Measurements from ENCODE around the gene DESI1. TPM values are rescaled to one million over a fixed set of nuclear protein-coding genes. Genes with fewer than 3 reads are reported as not detected.

The DESI1 gene
- total RNA-seq, 1 experiment from 2014 or later: 59.6 TPM

- H3K27ac Mint-ChIP-seq (ENCODE audit: low read depth, unreplicated experiment): no peak overlapping the region
- intact Hi-C loops (cut with micrococcal nuclease): no loop called here
- BruUV-seq (replicated peaks): no TSS peak
- no peaks in the 10 kb centered on the region for H3K9me3 Mint-ChIP-seq (ENCODE audit: unreplicated experiment)
- ChIA-PET POLR2A (interaction anchor here (1.0 kb wide), 1 partner anchor 11 kb away, joined by 3 read pairs; no protein-coding TSS in a partner anchor), CTCF (no interaction called here)
- peaks cover 4% of the 10 kb centered on the region for H3K4me1 Mint-ChIP-seq (ENCODE audit: insufficient read depth, unreplicated experiment)
- H3K36me3 Mint-ChIP-seq (ENCODE audit: insufficient read depth, unreplicated experiment): peaks cover 17% of the 10 kb centered on the region
- DNase-seq (ENCODE audit: unreplicated experiment): no peak
- H3K27me3 Mint-ChIP-seq (ENCODE audit: insufficient read depth, unreplicated experiment): no peaks in the 10 kb centered on the region
- no peak for TF ChIP-seq CTCF (IDR thresholded peaks at IDR 0.05; ENCODE audit: unreplicated experiment)
- no peak overlapping the region for H3K4me3 Mint-ChIP-seq (ENCODE audit: unreplicated experiment)
These were observed 33.5 kb downstream of the DESI1 start for GRCh38 chr22:41587347-41587723.

- no peak overlapping the region for H3K4me3 Mint-ChIP-seq (ENCODE audit: unreplicated experiment)
- TF ChIP-seq CTCF (IDR thresholded peaks at IDR 0.05; ENCODE audit: unreplicated experiment): no peak
- no peak overlapping the region for H3K27ac Mint-ChIP-seq (ENCODE audit: low read depth, unreplicated experiment)
- H3K36me3 Mint-ChIP-seq (ENCODE audit: insufficient read depth, unreplicated experiment): peaks cover 22% of the 10 kb centered on the region
- ChIA-PET POLR2A (no interaction called here), CTCF (interaction anchor here (0.8 kb wide), 1 partner anchor 8 kb away, joined by 4 read pairs; no protein-coding TSS in a partner anchor)
- DNase-seq (ENCODE audit: unreplicated experiment): no peak
- H3K4me1 Mint-ChIP-seq (ENCODE audit: insufficient read depth, unreplicated experiment): peaks cover 4% of the 10 kb centered on the region
- no TSS peak for BruUV-seq (replicated peaks)
- intact Hi-C loops (cut with micrococcal nuclease): no loop called here
- no peaks in the 10 kb centered on the region for H3K9me3 Mint-ChIP-seq (ENCODE audit: unreplicated experiment)
- H3K27me3 Mint-ChIP-seq (ENCODE audit: insufficient read depth, unreplicated experiment): no peaks in the 10 kb centered on the region
These were observed 34.9 kb downstream of the DESI1 start for GRCh38 chr22:41585898-41586297.

- BruUV-seq (replicated peaks): no TSS peak
- no peak for TF ChIP-seq CTCF (IDR thresholded peaks at IDR 0.05; ENCODE audit: unreplicated experiment)
- Mint-ChIP-seq H3K4me1 (ENCODE audit: insufficient read depth, unreplicated experiment) (peaks cover 4% of the 10 kb centered on the region), H3K36me3 (ENCODE audit: insufficient read depth, unreplicated experiment) (peaks cover 22% of the 10 kb centered on the region), H3K4me3 (ENCODE audit: unreplicated experiment) (no peak overlapping the region), H3K27me3 (ENCODE audit: insufficient read depth, unreplicated experiment) (no peaks in the 10 kb centered on the region), H3K9me3 (ENCODE audit: unreplicated experiment) (no peaks in the 10 kb centered on the region), H3K27ac (ENCODE audit: low read depth, unreplicated experiment) (no peak overlapping the region)
- intact Hi-C loops (cut with micrococcal nuclease): no loop called here
- POLR2A ChIA-PET: interaction anchor here (0.6 kb wide), 1 partner anchor 33 kb away, joined by 3 read pairs; no protein-coding TSS in a partner anchor
- no peak for DNase-seq (ENCODE audit: unreplicated experiment)
- CTCF ChIA-PET: no interaction called here
These were observed 36.0 kb downstream of the DESI1 start for GRCh38 chr22:41584881-41585280.

GRCh38 chr22:41582694-41583093 lies 38.1 kb downstream of the DESI1 start:
- Mint-ChIP-seq H3K27me3 (ENCODE audit: insufficient read depth, unreplicated experiment) (no peaks in the 10 kb centered on the region), H3K4me3 (ENCODE audit: unreplicated experiment) (no peak overlapping the region), H3K4me1 (ENCODE audit: insufficient read depth, unreplicated experiment) (no peaks in the 10 kb centered on the region), H3K27ac (ENCODE audit: low read depth, unreplicated experiment) (no peak overlapping the region), H3K9me3 (ENCODE audit: unreplicated experiment) (no peaks in the 10 kb centered on the region), H3K36me3 (ENCODE audit: insufficient read depth, unreplicated experiment) (peaks cover 32% of the 10 kb centered on the region)
- no TSS peak for BruUV-seq (replicated peaks)
- POLR2A ChIA-PET: interaction anchor here (0.6 kb wide), 1 partner anchor 742 kb away, joined by 3 read pairs; no protein-coding TSS in a partner anchor
- intact Hi-C loops (cut with micrococcal nuclease): no loop called here
- CTCF ChIA-PET: no interaction called here
- no peak for TF ChIP-seq CTCF (IDR thresholded peaks at IDR 0.05; ENCODE audit: unreplicated experiment)
- no peak for DNase-seq (ENCODE audit: unreplicated experiment)
